Measurements from ENCODE around the gene NFAM1.
A peak's percentile ranks its signal among the peaks of the same experiment; 100 is the strongest.

NFAM1 gene

DNA sequence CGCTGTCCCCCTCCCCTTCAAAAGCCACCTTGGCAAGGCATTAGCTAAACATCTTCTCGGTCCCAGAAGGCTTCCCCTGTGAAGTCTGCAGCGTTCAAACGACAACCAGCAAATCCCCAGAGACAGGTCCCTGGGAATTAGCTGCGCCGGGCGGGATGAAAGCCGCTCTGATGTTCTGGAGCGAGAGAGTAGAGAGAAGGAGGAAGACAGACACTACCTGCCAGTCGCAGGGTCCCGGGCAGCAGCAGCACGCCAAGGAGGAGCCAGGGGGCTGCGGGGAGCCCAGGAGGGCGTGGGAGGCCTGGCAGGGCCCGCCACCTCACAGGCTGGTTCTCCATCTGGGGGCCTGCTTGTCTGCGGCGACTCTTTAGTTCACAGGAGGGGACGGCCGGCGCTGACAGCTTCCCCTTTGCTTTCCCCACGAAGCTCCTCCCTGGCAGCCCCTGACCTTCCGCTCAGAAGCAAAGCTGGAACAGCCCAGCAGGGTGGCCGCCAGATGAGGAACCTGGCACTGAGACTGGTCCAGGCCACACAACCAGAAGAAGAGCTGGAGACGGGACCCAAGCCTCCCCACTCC, at the start of gene NFAM1:
NFAM1 (minus strand) TSS at position 384 of the 577 bp plus-strand sequence; CDS start at position 338, 46 bp downstream.
- DNase-seq = no peak

DNA sequence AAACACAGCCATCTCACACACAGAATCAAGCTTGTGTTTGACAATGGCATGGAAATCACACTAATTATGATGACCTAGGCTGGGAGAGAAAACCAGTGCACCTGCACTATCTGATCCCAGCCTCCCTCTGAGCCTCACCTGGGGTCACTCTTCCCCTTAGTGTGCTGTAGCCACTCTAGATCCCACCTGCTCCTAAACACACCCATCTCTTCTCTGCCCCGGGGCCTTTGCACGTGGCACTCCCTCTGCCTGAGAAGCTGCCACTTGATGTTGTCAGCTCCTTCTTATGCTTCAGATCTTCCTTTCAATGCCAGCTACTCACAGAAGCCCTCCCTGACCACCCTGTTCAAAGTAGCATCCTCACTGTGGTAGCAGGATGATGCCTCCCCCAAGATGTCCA, 42.9 kb upstream of the NFAM1 start:
- DNase-seq = no peak

GRCh38 chr22:42473484-42474193, 41.4 kb upstream of the NFAM1 start:
- DNase-seq = no peak

DNA sequence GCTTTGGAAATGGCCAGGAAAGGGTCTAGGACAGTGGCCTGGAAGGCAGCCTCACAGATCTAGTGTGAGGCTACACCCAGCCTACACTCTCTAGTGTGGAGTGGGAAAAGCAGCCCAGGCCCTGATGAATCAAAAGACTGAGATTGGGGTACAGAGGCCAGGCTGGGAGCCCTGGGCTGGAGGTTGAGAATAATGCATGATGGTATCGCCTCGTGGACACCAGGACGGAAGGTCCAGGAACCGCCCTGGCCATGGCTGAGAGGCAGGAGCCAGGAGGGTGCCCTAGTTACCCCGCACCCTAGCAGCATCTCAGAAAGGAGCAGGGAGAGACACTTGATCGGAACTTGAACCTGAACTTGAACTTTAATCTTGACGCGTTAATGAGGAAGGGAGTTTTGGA, 40.5 kb upstream of the NFAM1 start:
- no peak for DNase-seq

GRCh38 chr22:42471441-42471840, 39.2 kb upstream of the NFAM1 start:
- DNase-seq = no peak

DNA sequence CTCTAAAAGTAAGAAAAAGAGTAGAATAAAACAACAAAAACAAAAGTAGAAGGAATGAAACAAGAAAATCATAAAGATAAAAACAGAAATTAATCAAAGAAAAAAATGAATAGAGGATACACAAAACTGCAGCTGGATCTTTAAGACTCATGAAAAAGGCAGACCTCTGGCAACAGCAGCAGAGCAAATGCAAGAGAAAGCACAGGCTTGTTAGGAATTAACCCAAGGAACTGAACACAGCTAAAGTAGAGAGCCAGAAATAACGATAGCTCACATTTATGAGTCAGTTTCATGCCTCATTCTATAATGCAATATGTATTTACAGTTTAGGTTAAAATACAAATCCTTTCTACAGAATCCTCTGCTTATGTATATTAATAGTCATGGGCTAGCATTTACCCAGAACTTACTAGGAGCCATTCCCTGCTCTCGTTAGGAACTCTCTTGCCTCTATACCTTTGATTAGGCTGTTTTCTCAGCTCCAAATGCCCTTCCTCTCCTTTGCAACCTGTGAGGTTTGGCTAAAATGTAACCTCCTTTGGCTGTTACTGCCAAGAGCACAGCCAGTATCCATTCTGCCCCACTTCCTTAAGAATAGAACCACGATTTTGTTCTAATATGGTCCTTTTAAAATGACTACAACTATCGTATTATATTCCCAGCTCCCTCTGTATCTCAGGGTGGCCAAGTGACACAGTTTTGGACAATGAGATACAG, 38.3 kb upstream of the NFAM1 start:
- DNase-seq = no peak

DNA sequence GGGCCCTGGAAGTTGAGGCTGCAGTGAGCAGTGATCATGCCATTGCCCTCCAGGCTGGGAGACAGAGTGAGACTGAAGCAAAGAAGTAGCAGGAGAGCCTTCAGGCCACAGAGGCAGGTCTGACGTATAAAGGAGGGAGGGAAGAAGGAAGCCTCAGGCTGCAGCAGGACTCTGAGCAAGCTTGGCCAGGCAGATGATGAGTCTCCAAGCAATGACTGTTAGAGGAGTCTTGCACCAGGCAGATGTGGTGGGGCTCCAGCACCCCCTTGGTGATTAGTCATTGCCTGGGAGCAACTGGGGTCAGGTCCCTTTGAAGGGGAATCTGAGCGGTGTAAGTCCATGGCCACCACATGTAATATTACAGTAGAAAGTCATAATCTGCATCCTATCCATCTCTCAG, 36.6 kb upstream of the NFAM1 start:
- no peak for DNase-seq

- DNase-seq = no peak
These were observed 29.8 kb upstream of the NFAM1 start for GRCh38 chr22:42462016-42462415.

DNA sequence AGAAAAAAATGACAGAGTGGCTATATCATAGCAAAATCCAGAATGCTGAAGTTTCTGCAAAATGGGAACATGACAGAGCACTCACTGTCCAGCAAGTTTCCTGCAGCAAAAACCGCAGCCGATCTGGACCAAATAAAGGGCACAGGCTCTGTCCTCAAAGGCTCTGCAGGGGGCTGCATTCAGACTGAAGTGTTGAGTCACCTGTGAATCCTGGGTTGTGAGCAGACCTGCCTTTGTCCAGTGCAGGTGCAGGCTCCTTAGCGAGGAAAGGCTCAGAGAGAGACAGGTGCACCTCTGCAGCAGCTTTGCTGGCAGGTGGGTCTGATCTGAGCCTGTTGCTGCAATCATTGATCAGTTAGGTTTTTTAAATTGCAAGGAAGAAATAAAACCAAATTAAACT, 29.3 kb upstream of the NFAM1 start:
- DNase-seq = no peak

- no peak for DNase-seq
These were observed 27.3 kb upstream of the NFAM1 start for GRCh38 chr22:42459287-42460063.

- DNase-seq = no peak
These were observed 20.7 kb upstream of the NFAM1 start for GRCh38 chr22:42452916-42453315.

DNA sequence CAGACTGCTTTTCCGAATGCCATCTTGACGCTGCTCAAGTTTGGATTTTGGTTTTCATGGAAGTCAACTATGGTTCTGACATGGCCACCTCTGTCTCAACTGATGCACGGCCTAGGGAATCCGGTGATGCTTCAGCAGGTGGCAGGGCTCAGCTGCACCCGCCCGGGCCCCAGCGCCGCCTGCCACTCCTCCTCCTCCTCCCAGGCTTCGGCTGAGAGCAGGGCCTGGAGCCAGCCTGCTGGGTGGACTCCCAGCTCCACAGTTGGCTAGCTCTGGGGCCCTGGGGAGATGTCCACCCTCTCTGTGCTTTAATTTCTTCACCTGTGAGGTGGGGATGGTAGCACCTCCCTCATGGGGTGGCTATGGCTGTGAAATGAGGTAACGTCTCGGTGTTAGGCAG, 20.3 kb upstream of the NFAM1 start:
- DNase-seq = no peak

DNA sequence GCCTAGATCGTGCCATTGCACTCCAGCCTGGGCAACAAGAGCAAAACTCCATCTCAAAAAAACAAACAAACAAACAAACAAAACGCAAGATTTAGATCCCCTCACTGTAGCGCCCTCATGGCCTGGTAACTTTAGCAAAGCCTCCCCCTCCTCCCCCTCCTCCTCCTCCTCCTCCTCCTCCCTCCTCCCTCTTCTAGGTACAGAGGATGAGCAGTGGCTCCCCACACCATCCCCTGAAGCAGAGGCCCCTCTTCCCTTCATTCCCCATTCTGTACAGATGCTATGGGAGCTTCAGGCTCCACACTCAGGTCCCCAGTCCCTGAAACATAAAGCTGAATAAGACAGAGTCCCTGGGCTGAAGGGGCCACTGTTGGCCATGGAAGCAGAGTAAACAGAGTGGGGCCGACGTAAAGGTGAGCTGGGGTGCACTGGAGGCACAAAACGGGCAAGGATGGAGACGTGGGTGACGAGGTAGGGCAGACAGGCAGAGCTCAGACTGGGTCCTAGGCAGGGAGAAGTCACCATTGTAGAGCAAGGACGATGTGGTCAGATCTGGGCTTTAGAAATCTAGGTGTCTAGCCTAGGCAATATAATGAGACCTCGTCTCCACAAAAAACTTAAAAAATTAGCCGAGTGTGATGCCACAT, 19.4 kb upstream of the NFAM1 start:
- DNase-seq = no peak

- no peak for DNase-seq
These were observed 18.7 kb upstream of the NFAM1 start for GRCh38 chr22:42450862-42451261.

DNA sequence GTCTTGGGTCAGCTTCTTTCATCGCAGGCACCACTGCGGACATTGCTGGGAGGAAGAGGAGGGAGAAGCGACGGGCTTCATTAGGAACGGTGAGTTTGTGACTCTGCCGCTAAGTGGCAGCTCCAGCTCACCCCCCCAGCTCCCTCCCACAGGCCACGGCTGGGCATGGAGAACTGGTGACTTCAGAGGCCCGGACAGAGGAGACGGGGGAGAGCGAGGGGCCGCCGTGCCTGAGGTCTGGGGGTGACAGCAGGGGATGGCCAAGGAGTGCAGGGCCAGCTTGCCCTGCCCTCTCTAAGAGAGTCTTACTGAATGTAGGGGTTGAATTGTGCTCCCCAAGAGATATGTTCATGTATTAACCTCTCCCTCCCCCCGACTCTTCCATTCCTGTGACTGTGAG, 13.9 kb upstream of the NFAM1 start:
- no peak for DNase-seq

DNA sequence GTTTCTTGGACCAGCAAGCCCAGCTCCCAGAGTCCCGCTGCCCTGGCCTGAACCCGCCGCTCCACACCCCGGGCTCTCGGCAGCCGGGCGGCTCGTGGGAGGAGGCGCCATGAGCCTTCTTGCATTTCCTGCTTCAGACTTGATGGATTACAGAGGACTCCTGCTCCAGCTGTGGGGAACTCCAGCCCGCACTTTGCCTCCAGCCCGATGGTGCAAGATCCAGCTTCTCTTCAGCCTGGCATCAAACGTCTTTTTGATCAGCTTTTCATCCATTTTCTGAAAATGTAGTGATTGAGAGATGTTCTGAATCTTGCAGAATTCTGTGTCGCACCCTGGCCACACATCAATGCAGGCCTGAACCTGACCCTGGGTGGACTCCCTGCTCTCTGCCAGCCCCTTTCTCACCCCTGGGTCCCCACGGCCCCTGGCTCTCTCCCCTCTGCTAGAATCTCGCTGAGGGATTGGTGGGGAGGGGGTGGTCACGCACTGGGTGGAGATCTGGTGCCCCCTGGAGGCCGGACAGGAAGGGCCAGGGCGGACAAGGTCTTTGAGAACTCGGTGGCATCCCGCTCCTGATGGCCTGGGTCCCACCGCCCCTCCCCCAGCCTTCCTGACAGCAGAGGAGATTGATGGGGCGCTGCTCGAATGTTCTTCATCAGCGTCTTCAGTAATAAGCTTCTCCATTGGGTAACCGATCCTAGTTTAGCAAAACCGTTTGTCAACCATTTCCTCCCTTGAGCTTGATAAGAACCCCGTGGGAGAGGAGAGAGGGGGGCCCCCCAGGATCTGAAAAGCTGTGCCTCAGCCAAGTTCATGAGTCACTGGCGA, 12.1 kb upstream of the NFAM1 start:
- DNase-seq = peak; percentile 69 to 74

- no peak for DNase-seq
These were observed 11.3 kb upstream of the NFAM1 start for GRCh38 chr22:42443240-42444076.

GRCh38 chr22:42442748-42443147, 10.5 kb upstream of the NFAM1 start:
- DNase-seq = no peak

DNA sequence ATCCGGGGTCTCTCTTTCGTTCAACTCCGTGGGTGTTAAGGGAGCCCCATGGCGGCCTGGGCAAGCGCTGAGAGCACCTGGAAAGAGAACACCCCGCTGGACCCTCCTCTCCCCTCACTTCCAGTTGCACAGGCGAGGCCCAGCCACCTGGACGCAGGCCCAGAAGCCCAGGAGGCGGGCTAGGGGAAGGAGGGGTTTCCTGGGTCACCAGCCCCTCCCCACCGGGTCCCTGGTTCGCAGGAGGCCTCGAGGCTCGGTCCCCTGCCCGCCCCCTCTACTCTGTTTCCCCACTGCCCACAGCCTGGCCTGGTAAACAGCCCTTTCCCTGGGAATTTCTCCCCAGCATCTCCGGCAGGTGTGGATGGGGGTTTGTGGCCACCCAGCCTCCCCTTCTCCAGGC, 8.5 kb upstream of the NFAM1 start:
- DNase-seq = no peak

DNA sequence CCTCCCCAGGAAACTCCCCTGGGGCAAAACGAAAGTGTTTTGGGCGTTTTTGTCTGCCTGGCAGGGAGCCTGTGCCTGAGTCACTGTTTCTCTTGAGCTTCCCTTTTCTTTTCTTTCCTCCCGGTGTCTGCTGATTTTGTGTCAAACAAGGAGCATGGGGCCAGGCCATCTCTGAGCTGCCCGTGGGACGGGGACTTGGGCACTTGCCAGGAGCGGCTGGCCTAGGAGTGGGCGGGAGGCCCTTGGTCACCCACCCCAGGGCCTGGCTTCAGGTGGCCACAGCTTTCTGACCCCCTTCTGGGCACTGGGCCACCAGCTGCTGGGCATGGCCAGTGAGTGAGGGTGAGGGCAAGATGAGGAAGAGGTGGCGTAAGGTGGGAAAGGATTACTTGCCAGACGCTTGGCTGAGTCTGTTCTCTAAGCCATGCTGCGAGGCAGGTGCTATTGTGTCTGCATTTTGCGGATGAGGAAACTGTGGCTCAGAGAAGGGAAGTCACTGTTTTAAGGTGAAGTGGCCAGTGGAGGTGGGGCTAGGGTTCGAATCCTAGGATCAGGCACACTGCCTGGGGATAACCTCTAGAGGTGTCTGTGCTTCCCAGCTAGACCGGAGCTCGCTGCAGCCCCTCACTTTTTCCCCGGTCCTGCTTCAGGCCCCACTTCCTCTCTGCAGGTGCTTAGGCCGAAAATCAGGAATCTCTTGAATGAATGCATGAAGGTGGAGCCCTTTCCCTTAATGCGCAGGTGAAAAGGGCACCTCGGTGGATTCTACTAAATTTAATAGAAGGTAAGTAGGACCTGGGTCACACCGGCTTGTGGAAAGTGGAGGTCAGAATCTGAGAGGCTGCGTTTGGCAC, 7.8 kb upstream of the NFAM1 start:
- no peak for DNase-seq

All from stimulated activated CD4-positive, alpha-beta T cell treated with anti-CD3 and anti-CD28 coated beads, Interleukin-2, amount 100 ng/mL, for 48 hours (primary cell).